Measurements from ENCODE around the gene RAB10. TPM values are rescaled to one million over a fixed set of nuclear protein-coding genes. Genes with fewer than 3 reads are reported as not detected.

The RAB10 gene
- total and polyA plus RNA-seq, 2 experiments from 2014 or later = 102 to 143 TPM

DNA sequence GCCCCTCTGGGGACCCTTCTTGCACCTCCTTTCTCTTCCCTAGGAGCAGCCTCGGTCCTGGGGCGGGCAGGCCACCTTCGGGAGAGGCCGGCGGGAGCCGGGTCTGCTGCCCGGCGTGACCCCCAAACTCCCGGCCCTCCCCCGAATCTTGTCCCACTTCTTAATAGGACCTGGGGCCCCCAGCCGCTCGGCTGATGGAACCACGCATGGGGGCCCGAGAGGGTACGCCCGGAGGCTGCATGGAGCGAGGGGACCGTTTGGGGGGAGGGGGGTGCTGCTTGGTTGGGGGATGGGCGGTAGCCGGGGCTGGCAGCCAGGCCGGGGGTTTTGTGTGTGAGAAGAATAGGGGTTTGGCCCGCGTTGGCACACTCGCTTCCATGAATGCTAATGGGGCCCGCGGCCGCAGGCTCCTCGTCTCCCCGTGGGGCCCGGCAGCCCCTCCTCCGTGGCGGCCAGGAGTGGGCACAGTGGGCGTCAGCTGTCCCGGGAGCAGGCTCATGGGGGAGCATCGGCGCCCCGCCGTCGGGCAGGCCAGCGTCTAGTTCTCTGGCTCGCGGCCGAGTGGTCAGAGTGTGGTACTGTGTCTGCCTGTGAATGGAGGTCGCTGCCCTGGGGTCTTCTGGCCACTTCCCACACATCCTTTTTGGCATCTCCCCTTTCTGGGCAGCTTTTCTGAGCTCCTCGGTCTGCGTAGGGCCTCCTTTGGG lies 140.0 kb downstream of the RAB10 start:
- Histone ChIP-seq H3K4me3 (peak overlapping the region; percentile 92), H3K27me3 (ENCODE audit: insufficient read depth) (no peaks in the 10 kb centered on the region), H3K27ac (ENCODE audit: low read depth) (no peak overlapping the region), H3K4me2 (peak overlapping the region; percentile 91), H3K4me1 (ENCODE audit: insufficient read depth) (peaks cover 18% of the 10 kb centered on the region), H3K9me2 (ENCODE audit: insufficient read depth) (no peaks in the 10 kb centered on the region), H3K79me2 (replicated peaks; ENCODE audit: insufficient read depth) (peaks cover 12% of the 10 kb centered on the region; the same call in 1 of the 2 replicates), H3K36me3 (ENCODE audit: insufficient read depth) (peaks cover 4% of the 10 kb centered on the region; the same call in 1 of the 2 replicates), H3F3A (replicated peaks; ENCODE audit: low read depth) (0 out of 2 replicates have a peak, but pooled peaks cover 5% of the 10 kb centered on the region), H2AFZ (0 out of 2 replicates have a peak overlapping the region, but pooled peaks have one; percentile 69), H4K20me1 (replicated peaks; ENCODE audit: insufficient read depth) (peaks cover 10% of the 10 kb centered on the region)
- Mint-ChIP-seq H3K4me3 (peak overlapping the region; percentile 79), H3K36me3 (ENCODE audit: low read depth) (peaks cover 13% of the 10 kb centered on the region; the same call in 2 of the 3 replicates), H3K27ac (no peak overlapping the region), H3K9me3 (peaks cover 5% of the 10 kb centered on the region; the same call in 2 of the 3 replicates), H3K27me3 (ENCODE audit: insufficient read depth, low read depth, poor library complexity) (peaks cover 21% of the 10 kb centered on the region), H3K4me1 (peaks cover 15% of the 10 kb centered on the region)
- peak; percentile 11 for ATAC-seq
- TF ChIP-seq, protein P1, sequence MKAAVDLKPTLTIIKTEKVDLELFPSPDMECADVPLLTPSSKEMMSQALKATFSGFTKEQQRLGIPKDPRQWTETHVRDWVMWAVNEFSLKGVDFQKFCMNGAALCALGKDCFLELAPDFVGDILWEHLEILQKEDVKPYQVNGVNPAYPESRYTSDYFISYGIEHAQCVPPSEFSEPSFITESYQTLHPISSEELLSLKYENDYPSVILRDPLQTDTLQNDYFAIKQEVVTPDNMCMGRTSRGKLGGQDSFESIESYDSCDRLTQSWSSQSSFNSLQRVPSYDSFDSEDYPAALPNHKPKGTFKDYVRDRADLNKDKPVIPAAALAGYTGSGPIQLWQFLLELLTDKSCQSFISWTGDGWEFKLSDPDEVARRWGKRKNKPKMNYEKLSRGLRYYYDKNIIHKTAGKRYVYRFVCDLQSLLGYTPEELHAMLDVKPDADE (IDR thresholded peaks at IDR 0.05) = no peak
- TF ChIP-seq, protein P2, sequence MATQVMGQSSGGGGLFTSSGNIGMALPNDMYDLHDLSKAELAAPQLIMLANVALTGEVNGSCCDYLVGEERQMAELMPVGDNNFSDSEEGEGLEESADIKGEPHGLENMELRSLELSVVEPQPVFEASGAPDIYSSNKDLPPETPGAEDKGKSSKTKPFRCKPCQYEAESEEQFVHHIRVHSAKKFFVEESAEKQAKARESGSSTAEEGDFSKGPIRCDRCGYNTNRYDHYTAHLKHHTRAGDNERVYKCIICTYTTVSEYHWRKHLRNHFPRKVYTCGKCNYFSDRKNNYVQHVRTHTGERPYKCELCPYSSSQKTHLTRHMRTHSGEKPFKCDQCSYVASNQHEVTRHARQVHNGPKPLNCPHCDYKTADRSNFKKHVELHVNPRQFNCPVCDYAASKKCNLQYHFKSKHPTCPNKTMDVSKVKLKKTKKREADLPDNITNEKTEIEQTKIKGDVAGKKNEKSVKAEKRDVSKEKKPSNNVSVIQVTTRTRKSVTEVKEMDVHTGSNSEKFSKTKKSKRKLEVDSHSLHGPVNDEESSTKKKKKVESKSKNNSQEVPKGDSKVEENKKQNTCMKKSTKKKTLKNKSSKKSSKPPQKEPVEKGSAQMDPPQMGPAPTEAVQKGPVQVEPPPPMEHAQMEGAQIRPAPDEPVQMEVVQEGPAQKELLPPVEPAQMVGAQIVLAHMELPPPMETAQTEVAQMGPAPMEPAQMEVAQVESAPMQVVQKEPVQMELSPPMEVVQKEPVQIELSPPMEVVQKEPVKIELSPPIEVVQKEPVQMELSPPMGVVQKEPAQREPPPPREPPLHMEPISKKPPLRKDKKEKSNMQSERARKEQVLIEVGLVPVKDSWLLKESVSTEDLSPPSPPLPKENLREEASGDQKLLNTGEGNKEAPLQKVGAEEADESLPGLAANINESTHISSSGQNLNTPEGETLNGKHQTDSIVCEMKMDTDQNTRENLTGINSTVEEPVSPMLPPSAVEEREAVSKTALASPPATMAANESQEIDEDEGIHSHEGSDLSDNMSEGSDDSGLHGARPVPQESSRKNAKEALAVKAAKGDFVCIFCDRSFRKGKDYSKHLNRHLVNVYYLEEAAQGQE (IDR thresholded peaks at IDR 0.05; ENCODE audit: unreplicated experiment) = no peak
- no peak for TF ChIP-seq ZNF331 (CRISPR knock-in tag; IDR thresholded peaks at IDR 0.05; ENCODE audit: low read depth)
- no peak for TF ChIP-seq NANOG (IDR thresholded peaks at IDR 0.05; ENCODE audit: borderline replicate concordance)
- TF ChIP-seq EZH2 (IDR thresholded peaks at IDR 0.05; ENCODE audit: low read depth, unreplicated experiment) = no peak
- no peak for TF ChIP-seq STAT1 (IDR thresholded peaks at IDR 0.05; ENCODE audit: unreplicated experiment)
- no peak for TF ChIP-seq CREB1 (CRISPR knock-in tag; IDR thresholded peaks at IDR 0.05; ENCODE audit: low read depth)
- TF ChIP-seq, protein P3, sequence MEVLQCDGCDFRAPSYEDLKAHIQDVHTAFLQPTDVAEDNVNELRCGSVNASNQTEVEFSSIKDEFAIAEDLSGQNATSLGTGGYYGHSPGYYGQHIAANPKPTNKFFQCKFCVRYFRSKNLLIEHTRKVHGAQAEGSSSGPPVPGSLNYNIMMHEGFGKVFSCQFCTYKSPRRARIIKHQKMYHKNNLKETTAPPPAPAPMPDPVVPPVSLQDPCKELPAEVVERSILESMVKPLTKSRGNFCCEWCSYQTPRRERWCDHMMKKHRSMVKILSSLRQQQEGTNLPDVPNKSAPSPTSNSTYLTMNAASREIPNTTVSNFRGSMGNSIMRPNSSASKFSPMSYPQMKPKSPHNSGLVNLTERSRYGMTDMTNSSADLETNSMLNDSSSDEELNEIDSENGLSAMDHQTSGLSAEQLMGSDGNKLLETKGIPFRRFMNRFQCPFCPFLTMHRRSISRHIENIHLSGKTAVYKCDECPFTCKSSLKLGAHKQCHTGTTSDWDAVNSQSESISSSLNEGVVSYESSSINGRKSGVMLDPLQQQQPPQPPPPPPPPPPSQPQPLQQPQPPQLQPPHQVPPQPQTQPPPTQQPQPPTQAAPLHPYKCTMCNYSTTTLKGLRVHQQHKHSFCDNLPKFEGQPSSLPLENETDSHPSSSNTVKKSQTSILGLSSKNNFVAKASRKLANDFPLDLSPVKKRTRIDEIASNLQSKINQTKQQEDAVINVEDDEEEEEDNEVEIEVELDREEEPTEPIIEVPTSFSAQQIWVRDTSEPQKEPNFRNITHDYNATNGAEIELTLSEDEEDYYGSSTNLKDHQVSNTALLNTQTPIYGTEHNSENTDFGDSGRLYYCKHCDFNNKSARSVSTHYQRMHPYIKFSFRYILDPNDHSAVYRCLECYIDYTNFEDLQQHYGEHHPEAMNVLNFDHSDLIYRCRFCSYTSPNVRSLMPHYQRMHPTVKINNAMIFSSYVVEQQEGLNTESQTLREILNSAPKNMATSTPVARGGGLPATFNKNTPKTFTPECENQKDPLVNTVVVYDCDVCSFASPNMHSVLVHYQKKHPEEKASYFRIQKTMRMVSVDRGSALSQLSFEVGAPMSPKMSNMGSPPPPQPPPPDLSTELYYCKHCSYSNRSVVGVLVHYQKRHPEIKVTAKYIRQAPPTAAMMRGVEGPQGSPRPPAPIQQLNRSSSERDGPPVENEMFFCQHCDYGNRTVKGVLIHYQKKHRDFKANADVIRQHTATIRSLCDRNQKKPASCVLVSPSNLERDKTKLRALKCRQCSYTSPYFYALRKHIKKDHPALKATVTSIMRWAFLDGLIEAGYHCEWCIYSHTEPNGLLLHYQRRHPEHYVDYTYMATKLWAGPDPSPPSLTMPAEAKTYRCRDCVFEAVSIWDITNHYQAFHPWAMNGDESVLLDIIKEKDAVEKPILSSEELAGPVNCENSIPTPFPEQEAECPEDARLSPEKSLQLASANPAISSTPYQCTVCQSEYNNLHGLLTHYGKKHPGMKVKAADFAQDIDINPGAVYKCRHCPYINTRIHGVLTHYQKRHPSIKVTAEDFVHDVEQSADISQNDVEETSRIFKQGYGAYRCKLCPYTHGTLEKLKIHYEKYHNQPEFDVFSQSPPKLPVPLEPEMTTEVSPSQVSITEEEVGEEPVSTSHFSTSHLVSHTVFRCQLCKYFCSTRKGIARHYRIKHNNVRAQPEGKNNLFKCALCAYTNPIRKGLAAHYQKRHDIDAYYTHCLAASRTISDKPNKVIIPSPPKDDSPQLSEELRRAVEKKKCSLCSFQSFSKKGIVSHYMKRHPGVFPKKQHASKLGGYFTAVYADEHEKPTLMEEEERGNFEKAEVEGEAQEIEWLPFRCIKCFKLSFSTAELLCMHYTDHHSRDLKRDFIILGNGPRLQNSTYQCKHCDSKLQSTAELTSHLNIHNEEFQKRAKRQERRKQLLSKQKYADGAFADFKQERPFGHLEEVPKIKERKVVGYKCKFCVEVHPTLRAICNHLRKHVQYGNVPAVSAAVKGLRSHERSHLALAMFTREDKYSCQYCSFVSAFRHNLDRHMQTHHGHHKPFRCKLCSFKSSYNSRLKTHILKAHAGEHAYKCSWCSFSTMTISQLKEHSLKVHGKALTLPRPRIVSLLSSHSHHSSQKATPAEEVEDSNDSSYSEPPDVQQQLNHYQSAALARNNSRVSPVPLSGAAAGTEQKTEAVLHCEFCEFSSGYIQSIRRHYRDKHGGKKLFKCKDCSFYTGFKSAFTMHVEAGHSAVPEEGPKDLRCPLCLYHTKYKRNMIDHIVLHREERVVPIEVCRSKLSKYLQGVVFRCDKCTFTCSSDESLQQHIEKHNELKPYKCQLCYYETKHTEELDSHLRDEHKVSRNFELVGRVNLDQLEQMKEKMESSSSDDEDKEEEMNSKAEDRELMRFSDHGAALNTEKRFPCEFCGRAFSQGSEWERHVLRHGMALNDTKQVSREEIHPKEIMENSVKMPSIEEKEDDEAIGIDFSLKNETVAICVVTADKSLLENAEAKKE (CRISPR knock-in tag; IDR thresholded peaks at IDR 0.05) = no peak
- TF ChIP-seq, protein P4, sequence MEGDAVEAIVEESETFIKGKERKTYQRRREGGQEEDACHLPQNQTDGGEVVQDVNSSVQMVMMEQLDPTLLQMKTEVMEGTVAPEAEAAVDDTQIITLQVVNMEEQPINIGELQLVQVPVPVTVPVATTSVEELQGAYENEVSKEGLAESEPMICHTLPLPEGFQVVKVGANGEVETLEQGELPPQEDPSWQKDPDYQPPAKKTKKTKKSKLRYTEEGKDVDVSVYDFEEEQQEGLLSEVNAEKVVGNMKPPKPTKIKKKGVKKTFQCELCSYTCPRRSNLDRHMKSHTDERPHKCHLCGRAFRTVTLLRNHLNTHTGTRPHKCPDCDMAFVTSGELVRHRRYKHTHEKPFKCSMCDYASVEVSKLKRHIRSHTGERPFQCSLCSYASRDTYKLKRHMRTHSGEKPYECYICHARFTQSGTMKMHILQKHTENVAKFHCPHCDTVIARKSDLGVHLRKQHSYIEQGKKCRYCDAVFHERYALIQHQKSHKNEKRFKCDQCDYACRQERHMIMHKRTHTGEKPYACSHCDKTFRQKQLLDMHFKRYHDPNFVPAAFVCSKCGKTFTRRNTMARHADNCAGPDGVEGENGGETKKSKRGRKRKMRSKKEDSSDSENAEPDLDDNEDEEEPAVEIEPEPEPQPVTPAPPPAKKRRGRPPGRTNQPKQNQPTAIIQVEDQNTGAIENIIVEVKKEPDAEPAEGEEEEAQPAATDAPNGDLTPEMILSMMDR (conservative IDR thresholded peaks at IDR 0.05; ENCODE audit: low read depth in 2 of 2) = no peak
- peak; percentile 56 for DNase-seq (ENCODE audit: low spot score)

All from GM23338 (cell line).